HPDE6-E6E7 (cell line): ENCODE data around the gene ABCB6.
A peak's percentile ranks its signal among the peaks of the same experiment; 100 is the strongest.
"Not testable (repeated sequence)": the region's sequence is repeated elsewhere in the genome, so short reads cannot be mapped to it uniquely, and the experiment has no call there.

ENCODE experiments used
- DNase-seq: peaks from one replicate; pipeline ENCODE4 v3.0.0; 2011; ENCODE audit warnings: missing footprints; ENCODE audit errors: extremely low spot score

ABCB6 gene

DNA sequence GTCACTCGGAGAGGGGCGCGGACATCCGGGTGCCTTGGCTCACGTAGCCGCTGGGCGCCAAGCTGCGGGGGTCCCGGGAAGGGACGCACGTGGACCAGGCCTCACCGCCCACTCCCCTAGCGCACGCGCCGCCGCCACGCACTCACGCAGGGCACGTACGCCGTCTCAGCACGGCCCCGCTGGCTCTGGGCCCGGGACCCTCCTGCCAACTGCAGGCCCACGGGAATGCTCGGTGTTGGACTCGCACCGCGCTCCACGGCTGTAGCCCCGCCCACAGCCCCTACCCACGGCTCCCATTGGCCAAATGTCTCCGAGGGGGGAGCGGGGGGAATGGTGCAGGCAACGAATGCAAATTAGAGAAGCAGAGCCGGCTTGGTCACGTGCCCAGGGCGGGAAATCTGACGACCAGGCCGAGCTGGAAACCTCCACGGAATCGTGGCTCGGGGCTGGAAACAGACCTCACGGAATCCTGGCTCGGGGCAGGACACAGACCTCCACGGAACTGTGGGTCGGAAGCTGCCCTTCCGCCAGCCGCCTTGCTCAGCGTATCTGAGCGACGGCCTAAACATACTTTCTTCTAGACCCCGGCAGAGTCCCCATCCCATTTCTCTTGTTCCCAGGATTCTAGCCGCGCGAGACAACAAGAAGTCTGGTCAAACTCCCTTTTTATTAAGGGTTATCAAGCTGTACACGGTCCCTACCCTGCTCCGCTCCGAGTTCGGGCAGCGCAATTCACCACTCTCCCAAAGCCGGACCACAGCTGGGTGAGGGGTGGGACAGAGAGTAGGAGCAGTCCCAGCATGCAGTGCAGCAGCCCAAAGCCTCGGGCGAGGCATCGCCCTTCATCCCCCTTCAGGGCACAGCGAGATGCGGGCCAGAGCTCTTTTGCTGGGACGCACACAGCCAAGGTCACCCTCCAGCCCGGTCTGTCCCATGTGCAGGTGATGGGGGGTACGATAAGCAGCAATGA, at the start of gene ABCB6:
TSS of gene ABCB6 (minus strand) at position 227 of the 970 bp plus-strand sequence. CDS start 285 bp downstream, outside the sequence.
- DNase-seq, result peak; percentile 91

DNA sequence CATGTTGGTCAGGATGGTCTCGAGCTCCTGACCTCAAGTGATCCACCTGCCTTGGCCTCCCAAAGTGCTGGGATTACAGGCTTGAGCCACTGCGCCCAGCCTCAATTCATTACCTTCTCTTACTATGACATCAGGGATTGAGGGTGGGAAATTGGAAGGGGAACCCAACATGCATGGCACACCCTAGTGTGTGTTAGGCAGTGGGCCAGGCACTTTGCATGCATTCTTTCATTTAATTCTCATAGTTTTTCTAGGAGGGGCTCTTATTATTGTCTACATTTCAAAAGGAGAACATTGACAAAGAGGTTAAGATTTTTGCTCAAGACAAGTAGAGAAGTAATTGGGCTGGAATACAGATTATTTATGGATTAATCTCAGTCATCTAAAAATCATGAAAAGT, 49.5 kb upstream of the ABCB6 start:
- DNase-seq, result no peak

DNA sequence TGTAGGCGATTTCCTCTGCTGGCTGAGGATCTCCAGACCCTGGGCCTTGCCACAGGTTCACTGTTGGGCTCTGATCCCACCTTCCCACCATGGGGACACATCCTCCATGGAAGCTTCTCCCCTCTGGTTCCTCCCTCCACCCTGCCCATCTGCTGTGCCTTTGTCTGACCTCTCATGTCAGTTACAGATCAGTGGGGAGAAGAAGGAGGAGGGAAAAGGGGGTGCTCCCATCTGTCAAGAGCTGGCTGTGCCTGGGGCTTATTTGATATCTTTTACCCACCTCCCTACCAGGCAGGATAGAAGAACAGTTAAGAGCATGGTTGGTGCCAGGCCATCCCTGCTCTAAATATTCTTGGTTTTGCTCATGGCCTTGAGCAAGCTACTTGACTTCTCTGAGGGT, 48.1 kb upstream of the ABCB6 start:
- DNase-seq, result no peak

DNA sequence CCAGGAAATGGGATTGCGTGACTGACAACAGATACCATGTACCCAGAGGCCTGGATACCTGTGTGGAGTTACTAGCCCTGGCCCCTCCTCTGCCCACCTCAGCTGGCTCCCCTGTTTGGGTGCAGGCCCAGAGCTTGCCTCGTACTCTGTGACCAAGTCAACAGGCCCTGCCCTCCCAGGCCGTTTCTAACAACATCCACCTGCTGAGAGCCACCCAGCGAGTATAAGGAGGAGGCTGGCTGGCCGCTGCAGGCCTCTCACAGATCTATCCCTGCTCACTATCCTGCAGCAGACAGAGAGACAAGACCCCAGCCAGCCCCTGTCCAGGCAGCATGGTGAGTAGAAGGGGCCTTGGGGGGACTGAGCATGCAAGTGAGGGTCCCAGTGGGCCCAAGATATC, 47.5 kb upstream of the ABCB6 start:
- no peak for DNase-seq

DNA sequence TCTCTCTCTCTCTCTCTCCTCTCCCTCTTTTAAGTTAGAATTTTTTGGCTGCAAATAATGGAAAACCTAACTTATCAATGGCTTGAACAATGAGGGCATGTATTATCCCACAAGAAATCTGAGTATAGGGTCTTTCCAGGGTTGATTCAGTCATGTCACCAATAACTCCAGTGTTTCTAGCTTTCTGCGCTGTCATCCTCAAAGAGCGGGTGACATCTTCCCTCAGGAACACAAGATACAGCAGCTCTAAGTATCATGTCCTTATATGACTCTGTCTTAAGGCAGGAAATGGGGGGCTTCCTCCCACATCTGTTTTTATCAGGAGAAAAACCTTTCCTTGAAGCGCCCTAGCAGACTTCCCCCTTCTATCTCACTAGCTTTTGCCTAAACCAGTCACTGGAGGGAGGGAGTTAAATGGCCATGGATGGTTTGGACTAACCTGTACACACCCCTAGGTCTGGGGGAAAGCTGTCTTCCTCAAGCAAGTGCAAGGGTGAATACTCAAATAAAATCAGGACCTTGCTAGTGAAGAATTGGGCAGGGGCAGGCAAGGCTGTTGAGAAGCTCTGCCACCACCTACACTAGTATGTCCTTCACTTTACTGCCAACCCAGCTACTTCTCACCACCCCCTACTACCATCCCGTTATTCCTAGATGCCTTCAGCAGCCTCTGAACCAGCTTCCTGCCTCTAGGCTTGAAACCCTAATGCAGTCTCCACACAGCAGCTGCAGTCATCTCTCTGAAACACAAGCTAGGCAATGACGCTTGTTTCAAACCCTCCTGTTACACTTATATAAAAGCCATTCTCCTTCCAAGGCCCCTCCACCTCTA, 42.5 kb upstream of the ABCB6 start:
- DNase-seq, result no peak

DNA sequence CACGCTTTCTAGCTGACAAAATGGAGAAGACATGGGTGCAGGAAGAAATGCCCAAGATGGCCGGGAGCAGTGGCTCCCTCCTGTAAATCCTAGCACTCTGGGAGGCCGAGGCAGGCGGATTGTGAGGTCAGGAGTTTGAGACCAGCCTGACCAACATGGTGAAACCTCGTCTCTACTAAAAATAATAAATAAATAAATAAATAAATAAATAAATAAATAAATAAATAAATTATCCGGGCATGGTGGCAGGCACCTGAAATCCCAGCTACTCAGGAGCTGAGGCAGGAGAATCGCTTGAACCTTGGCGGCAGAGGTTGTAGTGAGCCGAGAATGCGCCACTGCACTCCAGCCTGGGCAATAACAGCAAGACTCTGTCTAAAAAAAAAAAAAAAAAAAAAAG, 40.2 kb upstream of the ABCB6 start:
- DNase-seq, result not testable (repeated sequence)

DNA sequence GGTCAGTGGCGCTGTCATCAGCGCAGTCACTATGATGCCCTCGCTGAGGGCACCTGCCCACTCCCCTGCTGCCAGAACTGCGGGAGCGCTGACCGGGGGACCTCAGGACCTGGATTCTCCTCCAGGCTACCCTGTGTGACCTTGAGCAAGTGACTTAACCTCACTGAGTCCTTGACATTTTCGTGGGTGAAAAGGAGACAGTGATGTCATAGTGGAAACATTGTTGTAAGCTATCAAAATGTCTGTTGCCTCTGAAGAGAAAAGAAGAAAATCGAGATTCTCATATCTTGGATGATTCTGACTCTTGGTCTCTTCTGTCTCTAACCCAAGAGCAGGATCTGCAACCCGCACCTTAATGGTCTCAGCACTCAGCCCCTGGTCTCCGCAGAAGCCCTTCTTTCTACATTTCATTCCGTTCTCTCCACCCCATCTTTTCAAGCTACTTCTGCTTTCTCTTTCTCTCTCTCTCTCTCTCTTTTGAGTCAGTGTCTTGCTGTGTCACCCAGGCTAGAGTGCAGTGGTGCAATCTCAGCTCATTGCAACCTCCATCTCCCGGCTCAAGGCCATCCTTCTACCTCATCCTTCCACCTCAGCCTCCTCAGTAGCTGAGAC, 35.9 kb upstream of the ABCB6 start:
- DNase-seq, result no peak

DNA sequence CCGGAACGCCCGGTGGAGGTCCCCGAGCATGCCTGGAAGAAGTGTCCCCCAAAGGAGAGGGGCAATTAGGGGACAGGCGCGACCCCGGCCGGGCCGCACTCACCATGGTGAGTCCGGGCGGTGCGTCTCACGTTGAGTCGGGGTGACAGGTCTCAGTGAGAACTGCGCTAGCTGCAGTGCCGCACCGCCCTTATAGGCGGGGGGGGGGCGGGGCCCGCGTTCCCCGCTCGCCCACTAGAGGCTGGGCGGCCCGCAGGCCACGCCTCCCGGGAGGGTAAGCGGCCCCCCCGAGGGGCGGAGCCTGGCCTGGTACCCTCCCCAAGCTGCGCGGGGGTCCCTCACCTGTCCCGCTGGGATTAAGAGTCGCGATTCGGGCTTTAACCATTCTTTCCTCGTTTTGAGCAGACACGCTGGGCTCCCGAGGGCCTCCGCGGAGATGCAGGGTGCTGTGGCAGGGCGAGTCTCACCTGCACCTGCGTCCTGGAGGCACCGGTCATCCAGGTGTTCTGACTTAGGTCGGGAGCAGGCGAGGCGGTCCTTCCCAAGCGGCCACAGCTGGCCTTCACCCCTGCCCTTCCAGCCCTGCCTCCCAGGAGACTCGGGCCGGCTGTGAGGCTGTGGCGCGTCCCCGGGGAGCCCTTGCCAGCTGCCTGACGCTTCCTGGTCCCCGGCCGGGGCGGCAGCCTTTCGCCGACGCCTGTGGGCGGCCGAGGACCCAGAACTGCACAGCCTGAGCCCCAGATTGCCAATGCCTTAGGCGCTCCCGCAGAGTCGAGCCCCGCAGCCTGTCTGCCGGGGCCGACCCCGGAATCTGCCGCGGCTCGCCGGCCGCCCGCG, 35.2 kb upstream of the ABCB6 start, which contains the start of gene TUBA4A:
TSS of gene TUBA4A (minus strand) at position 166 of the 837 bp plus-strand sequence. CDS start at position 106, 60 bp downstream.
- peak; percentile 90 for DNase-seq

DNA sequence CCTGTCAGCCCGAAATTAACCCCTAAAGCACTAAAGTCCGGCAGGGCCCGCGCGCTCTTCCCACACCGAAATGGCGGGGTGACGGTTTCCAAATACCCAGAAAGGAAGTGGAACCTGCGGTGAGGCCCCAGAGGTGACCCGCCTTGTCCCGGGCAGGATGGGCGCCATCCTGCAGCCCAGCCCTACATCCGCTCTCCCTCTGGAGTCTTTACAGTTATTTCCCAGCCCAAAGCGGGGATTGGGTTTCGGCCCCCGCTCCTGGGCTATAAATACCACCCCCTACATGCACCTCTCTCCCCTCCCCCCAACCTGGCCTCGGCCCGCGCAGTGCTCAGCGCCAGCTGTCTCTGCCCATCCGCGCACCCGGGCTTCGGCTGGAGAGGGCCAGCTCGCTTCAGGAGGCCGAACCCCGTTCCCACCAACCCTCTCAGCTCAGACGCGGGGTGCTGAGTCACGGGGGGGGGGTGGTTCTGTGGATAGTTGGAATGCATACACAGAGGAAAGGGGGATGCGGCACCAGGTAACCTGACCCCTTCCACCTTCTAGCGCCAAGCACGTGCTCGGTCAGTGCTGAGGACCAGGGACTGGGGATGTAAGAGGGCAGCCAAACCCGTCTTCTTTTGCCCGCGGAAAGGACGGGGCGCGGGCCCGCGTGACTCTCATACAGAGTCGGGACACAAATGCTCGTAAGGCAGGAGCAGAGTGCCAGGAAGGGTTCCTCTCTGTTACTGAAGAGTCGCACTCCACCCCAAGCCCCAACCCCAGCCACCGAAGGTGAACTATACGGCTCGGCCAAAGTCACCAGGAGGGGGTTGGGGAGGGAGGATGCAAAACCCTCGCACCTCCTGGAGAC, 34.4 kb upstream of the ABCB6 start, which contains the start of gene TUBA4B:
TSS of gene TUBA4B (plus strand) at position 344 of the 853 bp plus-strand sequence. CDS start at position 509, 165 bp downstream.
- no peak for DNase-seq

DNA sequence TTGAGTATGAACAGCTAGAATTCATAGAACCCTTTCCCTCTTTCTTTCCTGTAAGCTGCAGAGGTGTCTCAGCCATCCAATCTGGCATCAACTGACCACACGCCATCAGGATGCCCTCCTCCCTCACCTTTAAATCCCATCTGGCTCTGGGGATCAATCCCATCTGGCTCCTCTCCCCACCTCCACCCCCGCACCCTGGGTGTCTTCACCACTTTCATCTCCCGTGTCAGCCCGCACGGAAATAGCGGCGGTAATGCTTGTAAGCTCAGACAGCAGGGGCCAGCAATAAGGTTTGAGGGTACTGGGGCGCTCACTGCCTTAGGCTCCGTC, 33.8 kb upstream of the ABCB6 start:
- DNase-seq, result no peak

DNA sequence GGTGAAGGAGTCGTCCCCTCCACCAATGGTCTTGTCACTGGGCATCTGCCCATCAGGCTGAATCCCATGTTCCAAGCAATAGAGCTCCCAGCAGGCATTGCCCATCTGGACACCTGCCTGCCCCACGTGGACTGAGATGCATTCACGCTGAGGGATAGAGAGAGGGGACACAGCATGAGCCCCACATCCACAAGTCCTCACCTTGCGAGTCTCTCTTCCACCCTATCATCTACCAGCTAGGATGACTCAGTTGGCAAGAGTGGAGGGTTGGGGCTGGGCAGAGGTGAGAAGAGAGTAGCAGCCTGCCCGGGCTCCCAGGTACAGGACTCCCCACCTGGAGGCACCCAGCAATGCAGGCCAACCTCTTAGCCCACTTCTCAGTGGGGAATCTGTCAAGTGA, 33.3 kb upstream of the ABCB6 start:
- DNase-seq, result no peak

DNA sequence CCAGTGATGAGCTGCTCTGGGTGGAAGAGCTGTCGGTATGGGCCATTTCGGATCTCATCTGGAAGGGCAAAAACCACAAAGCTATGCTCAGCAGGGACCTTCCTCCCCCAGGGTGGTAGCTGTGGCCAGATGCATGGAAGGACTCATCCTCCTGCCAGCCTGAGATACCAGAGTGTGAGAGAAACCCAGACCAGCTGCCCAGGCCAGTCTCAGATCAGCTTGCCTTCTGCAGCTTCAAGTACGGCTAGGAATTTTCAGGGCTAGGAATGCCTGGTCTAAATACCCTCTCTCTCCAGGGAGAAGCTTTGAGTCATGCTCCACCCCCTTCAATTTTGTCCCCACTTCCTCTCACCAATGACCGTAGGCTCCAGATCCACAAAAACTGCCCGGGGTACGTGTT, 32.9 kb upstream of the ABCB6 start:
- no peak for DNase-seq

DNA sequence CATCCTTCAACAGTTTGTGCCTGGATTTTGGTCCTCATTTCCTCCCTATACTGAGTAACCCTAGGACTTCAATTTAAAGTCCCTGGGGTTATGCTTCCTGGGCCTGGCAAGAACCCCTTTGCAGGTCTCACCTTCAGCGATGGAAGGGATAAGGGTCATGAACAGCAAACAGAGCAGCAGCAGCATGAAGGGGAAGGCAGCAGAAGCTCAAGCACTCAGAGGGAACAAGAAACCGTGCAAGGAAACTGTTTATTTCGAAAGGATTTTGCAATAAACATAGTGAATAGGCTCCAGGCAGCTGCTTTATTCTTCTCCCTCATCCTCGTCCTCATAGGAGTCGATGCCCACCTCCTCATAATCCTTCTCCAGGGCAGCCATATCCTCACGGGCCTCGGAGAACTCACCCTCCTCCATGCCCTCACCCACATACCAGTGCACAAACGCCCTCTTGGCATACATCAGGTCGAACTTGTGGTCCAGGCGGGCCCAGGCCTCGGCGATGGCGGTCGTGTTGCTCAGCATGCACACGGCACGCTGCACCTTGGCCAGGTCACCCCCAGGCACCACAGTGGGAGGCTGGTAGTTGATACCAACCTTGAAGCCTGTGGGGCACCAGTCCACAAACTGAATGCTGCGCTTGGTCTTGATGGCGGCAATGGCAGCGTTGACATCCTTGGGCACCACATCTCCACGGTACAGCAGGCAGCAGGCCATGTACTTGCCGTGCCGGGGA, 31.5 kb upstream of the ABCB6 start:
- DNase-seq, result no peak

DNA sequence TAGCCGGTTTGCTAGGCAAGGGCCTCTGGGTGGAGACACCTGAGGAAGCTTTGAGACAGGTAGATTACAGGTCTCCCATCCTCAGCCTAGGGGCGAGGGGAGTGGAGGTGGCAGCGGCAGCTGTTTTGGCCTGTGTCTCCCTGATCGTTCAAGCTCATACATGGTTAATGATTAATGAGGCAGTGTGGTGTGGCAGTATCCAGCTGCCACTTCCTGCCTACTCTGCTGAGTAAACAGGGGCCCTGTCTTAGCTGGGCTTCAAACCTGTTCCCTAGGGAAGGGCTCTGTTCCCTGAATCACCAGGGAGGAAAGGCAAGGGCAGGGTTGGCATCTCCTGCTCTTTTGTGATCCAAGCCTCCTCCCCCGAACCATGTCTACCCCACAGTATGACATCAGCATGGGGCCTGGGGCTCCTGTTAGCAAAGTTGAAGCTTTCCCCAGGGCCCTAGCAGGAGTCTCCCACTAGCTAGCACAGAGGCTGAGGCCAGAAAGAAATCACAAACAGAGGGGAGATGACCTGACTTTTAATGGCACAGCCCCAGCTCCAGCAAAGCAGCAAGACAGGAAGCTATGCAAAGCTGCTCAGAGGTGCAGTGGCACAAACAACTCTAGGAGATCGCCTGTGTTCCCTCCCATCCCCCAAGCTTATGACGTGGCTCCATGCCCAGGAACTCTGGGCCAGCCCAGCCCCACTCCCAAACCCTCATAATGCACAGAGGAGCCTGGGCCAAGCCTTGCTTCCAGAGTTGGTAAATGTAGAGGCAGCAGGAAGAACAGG, 30.6 kb upstream of the ABCB6 start:
- DNase-seq, result peak; percentile 90

DNA sequence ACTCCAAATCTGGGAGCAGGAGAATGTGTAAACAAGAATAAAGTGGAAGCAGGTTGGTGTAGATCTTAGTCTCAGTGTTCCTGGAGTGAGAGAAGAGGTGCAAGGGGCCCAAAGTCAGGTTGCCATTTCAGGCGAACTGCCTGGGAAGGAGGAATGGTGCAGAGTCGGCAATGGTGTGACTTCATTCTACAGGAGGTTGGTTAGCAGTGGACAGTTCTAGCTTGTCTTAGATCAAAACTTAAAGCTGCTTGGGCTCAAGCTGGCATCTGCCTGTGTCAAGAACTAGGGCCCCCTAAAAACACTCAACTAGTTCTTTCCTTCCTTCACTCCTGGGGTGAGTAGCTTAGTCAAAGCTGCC, 30.1 kb upstream of the ABCB6 start:
- no peak for DNase-seq

DNA sequence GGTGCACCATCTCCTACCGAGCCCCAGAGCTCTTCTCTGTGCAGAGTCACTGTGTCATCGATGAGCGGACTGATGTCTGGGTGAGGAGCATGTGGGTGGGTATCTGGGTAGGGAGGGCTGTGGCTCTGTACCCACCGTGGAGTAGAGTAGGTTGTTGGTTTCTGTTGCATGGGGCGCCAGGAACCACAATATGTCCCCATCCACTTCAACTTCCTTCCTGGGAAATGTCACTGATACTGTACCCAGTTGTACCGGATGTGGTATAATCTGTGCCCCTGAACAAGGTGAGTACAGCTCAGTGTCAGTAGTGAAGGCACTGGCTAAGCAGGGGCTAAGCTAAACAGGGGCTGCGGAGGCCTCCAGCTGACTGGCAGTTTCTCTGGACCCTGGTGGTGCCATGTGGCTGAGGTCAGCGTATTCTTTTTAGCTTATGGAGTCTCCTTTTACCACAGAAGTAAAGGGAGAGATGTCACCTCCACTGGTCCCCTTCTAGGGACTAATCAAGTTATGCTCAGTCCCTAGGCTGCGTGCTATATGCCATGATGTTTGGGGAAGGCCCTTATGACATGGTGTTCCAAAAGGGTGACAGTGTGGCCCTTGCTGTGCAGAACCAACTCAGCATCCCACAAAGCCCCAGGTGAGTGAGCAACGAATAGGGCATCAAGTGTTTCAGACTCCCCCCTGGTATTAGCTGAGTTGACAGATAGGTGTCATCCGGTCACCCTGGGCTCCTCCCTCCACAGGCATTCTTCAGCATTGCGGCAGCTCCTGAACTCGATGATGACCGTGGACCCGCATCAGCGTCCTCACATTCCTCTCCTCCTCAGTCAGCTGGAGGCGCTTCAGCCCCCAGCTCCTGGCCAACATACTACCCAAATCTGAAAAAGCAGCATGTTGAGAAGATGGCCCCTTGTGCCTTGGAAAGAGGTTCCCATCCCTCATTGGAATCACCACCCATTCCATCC, 29.2 kb upstream of the ABCB6 start:
- DNase-seq, result no peak

DNA sequence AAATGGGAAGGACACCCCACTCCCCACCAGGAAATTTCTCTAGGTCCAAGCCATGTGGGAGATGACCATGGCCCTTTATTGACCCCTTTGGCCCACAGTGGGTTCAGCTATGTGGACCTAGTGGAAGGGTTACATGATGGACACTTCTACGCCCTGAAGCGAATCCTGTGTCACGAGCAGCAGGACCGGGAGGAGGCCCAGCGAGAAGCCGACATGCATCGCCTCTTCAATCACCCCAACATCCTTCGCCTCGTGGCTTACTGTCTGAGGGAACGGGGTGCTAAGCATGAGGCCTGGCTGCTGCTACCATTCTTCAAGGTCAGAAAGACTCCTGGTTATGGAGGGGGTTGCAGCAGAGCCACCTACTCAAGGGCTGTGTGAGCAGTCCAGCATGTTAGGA, 27.8 kb upstream of the ABCB6 start:
- no peak for DNase-seq

DNA sequence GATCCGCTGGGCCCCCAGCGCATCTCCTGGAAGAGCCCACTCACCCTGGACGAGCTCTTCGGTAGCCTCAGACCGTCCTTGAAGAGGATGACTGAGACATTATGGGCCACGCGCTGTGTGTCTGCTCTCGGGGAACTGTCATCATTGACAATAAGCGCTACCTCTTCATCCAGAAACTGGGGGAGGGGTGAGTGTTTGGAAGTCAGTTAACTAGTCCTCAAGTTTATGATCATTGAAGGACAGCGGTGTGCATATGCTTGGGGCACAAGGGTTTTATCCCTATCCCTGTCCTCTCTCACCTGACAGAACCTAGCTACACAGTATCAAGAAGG, 27.1 kb upstream of the ABCB6 start:
- no peak for DNase-seq
